Measurements from ENCODE around the gene CMKLR1. TPM values are rescaled to one million over a fixed set of nuclear protein-coding genes. Genes with fewer than 3 reads are reported as not detected.

The CMKLR1 gene
- total and polyA plus RNA-seq, 2 donors (not counting 3 experiments of a cell fraction or from before 2014, with no cell fraction given): 0.61 TPM; not detected in 1

DNA sequence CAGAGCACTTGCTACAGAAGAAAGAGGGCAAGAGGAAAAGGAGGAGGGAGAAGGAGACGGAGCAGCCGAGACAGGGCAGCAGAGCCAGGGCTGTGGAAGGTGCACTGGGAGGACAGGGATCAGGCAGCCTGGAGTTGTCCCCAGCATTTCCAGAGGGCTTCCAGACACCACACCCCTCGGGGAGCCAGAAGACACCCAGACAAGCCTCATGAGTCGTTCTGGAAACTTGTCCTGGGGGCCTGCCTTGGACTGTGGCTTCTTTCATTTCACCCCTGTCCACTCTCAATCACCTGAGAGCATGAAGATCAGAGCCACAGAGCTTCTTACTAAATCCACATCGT lies 14.1 kb downstream of the CMKLR1 start:
- no peak for FAIRE-seq
- H3K4me3 ChIP-seq (replicated peaks in 1 of 3; ENCODE audit: insufficient read depth in 1 of 3, low read depth in 1 of 3, low read length in 3 of 3): no peak overlapping the region
- no peaks in the 10 kb centered on the region for H3K9me1 ChIP-seq (replicated peaks; ENCODE audit: control insufficient read depth, extremely low read depth, insufficient read depth, low read length)
- H4K20me1 ChIP-seq (replicated peaks; ENCODE audit: control insufficient read depth, extremely low read depth, insufficient read depth, low read length): no peaks in the 10 kb centered on the region
- no peak overlapping the region for H3K4me2 ChIP-seq (ENCODE audit: insufficient read depth, low read length)
- ChIA-PET POLR2A (no interaction called here), CTCF (interaction anchor here (1.2 kb wide), 1 partner anchor 22 kb away, joined by 3 read pairs; no protein-coding TSS in a partner anchor)
- TF ChIP-seq EZH2 (IDR thresholded peaks at IDR 0.05; ENCODE audit: borderline replicate concordance, low read depth, low read length, severe bottlenecking) (no peak), GATA2 (IDR thresholded peaks at IDR 0.05; ENCODE audit: insufficient read depth, insufficient read length, low read depth, low read length) (no peak), POLR2AphosphoS5 (IDR thresholded peaks at IDR 0.05; ENCODE audit: insufficient read depth, low read depth, low read length) (no peak), JUN (IDR thresholded peaks at IDR 0.05; ENCODE audit: borderline replicate concordance, insufficient read depth, insufficient read length, low read depth) (no peak)
- no peaks in the 10 kb centered on the region for H3K79me2 ChIP-seq (ENCODE audit: control insufficient read depth, insufficient read depth, low read length)
- no peak overlapping the region for H3K27ac ChIP-seq (ENCODE audit: insufficient read depth, low read depth, low read length)
- no peak for DNase-seq (ENCODE audit: low read depth, low spot score)
- H3K9ac ChIP-seq (replicated peaks; ENCODE audit: extremely low read depth, insufficient read depth, low read length): no peak overlapping the region
- H3K36me3 ChIP-seq (ENCODE audit: control insufficient read depth in 2 of 2, extremely low read depth in 1 of 2, insufficient read depth in 2 of 2, low read length in 2 of 2): no peaks in the 10 kb centered on the region
- dilution Hi-C loops (cut with MboI; ENCODE audit: extremely low pct_ligation_motif_present, low sequenced_read_pairs): no loop called here
- H3K4me1 ChIP-seq (ENCODE audit: control insufficient read depth, extremely low read depth, insufficient read depth, low read length): no peaks in the 10 kb centered on the region
- H3K9me3 ChIP-seq (replicated peaks; ENCODE audit: control insufficient read depth, insufficient read depth, low read length): no peaks in the 10 kb centered on the region
- H2AFZ ChIP-seq (ENCODE audit: low read depth, low read length): no peak overlapping the region
- H3K27me3 ChIP-seq (ENCODE audit: control insufficient read depth in 2 of 2, insufficient read depth in 2 of 2, low read length in 2 of 2): peaks cover 5 to 10% of the 10 kb centered on the region in 2 experiments
- BruUV-seq (replicated peaks): no TSS peak
- intact Hi-C loops (cut with micrococcal nuclease): loop anchor here (10.0 kb wide), 1 partner anchor 110 kb away; no protein-coding TSS in a partner anchor

GRCh38 chr12:108324351-108325017 lies 14.6 kb downstream of the CMKLR1 start:
- dilution Hi-C loops (cut with MboI; ENCODE audit: extremely low pct_ligation_motif_present, low sequenced_read_pairs): no loop called here
- TF ChIP-seq POLR2A (IDR thresholded peaks at IDR 0.05; ENCODE audit: low read depth, low read length) (no peak), GATA2 (IDR thresholded peaks at IDR 0.05; ENCODE audit: insufficient read depth, insufficient read length, low read depth, low read length) (no peak), JUN (IDR thresholded peaks at IDR 0.05; ENCODE audit: borderline replicate concordance, insufficient read depth, insufficient read length, low read depth) (no peak), POLR2AphosphoS5 (IDR thresholded peaks at IDR 0.05; ENCODE audit: insufficient read depth, low read depth, low read length) (no peak), CTCF (IDR thresholded peaks at IDR 0.05; ENCODE audit: extremely low read depth in 1 of 2, insufficient read depth in 1 of 2, low read depth in 1 of 2, low read length in 2 of 2) (no peak), EZH2 (IDR thresholded peaks at IDR 0.05; ENCODE audit: borderline replicate concordance, low read depth, low read length, severe bottlenecking) (no peak), FOS (IDR thresholded peaks at IDR 0.05; ENCODE audit: borderline replicate concordance, insufficient read depth, low read length) (no peak), MYC (IDR thresholded peaks at IDR 0.05; ENCODE audit: low read depth, low read length) (no peak)
- TF ChIP-seq, protein P1, sequence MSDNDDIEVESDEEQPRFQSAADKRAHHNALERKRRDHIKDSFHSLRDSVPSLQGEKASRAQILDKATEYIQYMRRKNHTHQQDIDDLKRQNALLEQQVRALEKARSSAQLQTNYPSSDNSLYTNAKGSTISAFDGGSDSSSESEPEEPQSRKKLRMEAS (IDR thresholded peaks at IDR 0.05; ENCODE audit: insufficient read depth, insufficient read length): no peak

More at GRCh38 chr12:108324351-108325017, 14.6 kb downstream of the CMKLR1 start:
- FAIRE-seq (no peak), DNase-seq (ENCODE audit: low read depth, low spot score) (no peak)
- Histone ChIP-seq H3K4me3 (replicated peaks in 1 of 3; ENCODE audit: insufficient read depth in 1 of 3, low read depth in 1 of 3, low read length in 3 of 3) (no peak overlapping the region), H3K79me2 (ENCODE audit: control insufficient read depth, insufficient read depth, low read length) (no peaks in the 10 kb centered on the region), H3K27me3 (ENCODE audit: control insufficient read depth in 2 of 2, insufficient read depth in 2 of 2, low read length in 2 of 2) (peaks cover 5 to 10% of the 10 kb centered on the region in 2 experiments), H3K4me2 (ENCODE audit: insufficient read depth, low read length) (no peak overlapping the region), H2AFZ (ENCODE audit: low read depth, low read length) (no peak overlapping the region), H3K9ac (replicated peaks; ENCODE audit: extremely low read depth, insufficient read depth, low read length) (no peak overlapping the region), H3K4me1 (ENCODE audit: control insufficient read depth, extremely low read depth, insufficient read depth, low read length) (no peaks in the 10 kb centered on the region), H3K9me3 (replicated peaks; ENCODE audit: control insufficient read depth, insufficient read depth, low read length) (no peaks in the 10 kb centered on the region), H3K9me1 (replicated peaks; ENCODE audit: control insufficient read depth, extremely low read depth, insufficient read depth, low read length) (no peaks in the 10 kb centered on the region), H4K20me1 (replicated peaks; ENCODE audit: control insufficient read depth, extremely low read depth, insufficient read depth, low read length) (no peaks in the 10 kb centered on the region), H3K27ac (ENCODE audit: insufficient read depth, low read depth, low read length) (no peak overlapping the region), H3K36me3 (ENCODE audit: control insufficient read depth in 2 of 2, extremely low read depth in 1 of 2, insufficient read depth in 2 of 2, low read length in 2 of 2) (no peaks in the 10 kb centered on the region)
- intact Hi-C loops (cut with micrococcal nuclease): loop anchor here (10.0 kb wide), 1 partner anchor 110 kb away; no protein-coding TSS in a partner anchor
- ChIA-PET CTCF (interaction anchor here (1.7 kb wide), 1 partner anchor 8 kb away, joined by 5 read pairs; no protein-coding TSS in a partner anchor), POLR2A (no interaction called here)
- no TSS peak for BruUV-seq (replicated peaks)
